Bronchial smooth muscle cell (primary cell): ENCODE data around the gene RPN2. TPM values are rescaled to one million over a fixed set of nuclear protein-coding genes. Genes with fewer than 3 reads are reported as not detected.

Experiments
- total RNA-seq: library from RNA; depleted of rRNA; stranded (reverse); fragments of >200 nt; gene quantifications from 2 replicates; pipeline ENCODE4 v1.2.1, GENCODE V29; 2014

The RPN2 gene
- 164 and 198 TPM in 2 replicates for total RNA-seq

DNA sequence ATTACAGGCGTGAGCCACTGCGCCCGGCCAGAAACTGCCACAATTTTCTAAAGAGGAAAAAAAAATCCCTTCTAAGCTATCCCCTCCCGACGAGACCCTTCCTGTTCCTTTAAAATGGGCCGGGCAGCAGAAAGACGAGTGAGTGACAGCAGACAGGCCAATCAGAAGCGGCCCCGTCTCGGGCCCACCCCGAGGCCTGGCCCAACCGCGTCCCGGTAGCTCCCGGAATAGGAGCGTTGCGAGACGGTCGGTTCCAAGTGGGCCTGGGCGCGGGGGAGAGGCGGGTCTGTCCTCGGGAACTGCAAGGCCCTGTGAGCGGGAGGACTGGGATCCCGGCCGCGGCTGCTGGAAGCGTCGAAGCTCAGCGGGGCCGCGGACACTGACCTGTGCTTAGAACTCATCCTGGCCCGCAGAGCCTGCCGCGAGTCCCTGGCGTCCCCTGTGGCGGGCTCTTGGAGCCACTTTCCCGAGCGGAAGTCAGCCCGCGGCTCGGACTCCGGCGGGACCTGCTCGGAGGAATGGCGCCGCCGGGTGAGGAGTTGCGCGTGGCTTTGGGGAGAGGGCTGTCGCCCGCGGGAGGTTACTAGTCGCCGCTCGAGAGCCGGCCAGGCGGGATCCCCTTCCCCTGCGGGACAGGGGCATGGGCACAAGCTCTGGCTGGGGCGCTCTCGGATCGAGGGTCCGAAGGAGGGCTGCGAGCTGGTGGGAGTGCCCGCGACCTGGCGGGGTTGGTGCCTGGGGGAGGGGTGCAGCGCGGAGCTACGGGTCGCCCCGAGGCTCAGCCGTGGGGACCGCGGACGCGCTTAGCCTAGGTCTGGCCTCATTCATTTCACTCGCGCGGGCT, at the start of gene RPN2, which contains the start of gene MROH8:
TSS of gene RPN2 (plus strand) at position 492 of the 844 bp plus-strand sequence. CDS start at position 519, 27 bp downstream.
TSS of gene MROH8 (minus strand) at position 710 of the 844 bp plus-strand sequence.

GRCh38 chr20:37261714-37262113, 82.6 kb downstream of the RPN2 start, which contains the start of gene GHRH:
TSS of gene GHRH (minus strand) at chr20:37261814. CDS start at chr20:37256889, 4,925 bp downstream.

Other genes starting within 250 kb of the RPN2 start
- gene SAMHD1, start 227.6 kb upstream of the RPN2 start, total RNA-seq: 29.6 and 29.8 TPM in 2 replicates
- 4.1 and 8.3 TPM in 2 replicates for gene RBL1, start 83.3 kb upstream of the RPN2 start, total RNA-seq
- 1.0 and 1.1 TPM in 2 replicates for gene MROH8, start 218 bp downstream of the RPN2 start, total RNA-seq
- gene GHRH, start 82.5 kb downstream of the RPN2 start, total RNA-seq: not detected in 2 replicates
- gene MANBAL, start 110.3 kb downstream of the RPN2 start, total RNA-seq: 17.0 and 18.3 TPM in 2 replicates
- 10.6 and 16.3 TPM in 2 replicates for gene SRC, start 166.8 kb downstream of the RPN2 start, total RNA-seq